ENCODE results near the gene IRF3. TPM values are rescaled to one million over a fixed set of nuclear protein-coding genes. Genes with fewer than 3 reads are reported as not detected.

IRF3 gene
- total and polyA plus RNA-seq, 2 of the 4 experiments (the other 2 are of a cell fraction) = 39.6 to 65.2 TPM

GRCh38 chr19:49692147-49692506, 26.5 kb upstream of the IRF3 start:
- Histone ChIP-seq H2AK5ac (ENCODE audit: low read depth, low read length) (peak overlapping the region; percentile 82; the same call in 1 of the 2 replicates), H4K8ac (ENCODE audit: low read depth in 2 of 2, low read length in 2 of 2) (peak overlapping the region; percentile 74 to 98; a peak in 3 of 4 replicates), H3K18ac (ENCODE audit: low read depth, low read length) (no peak overlapping the region), H4K91ac (ENCODE audit: insufficient read depth, low read depth, low read length) (peak overlapping the region; percentile 29; the same call in 1 of the 2 replicates), H3K4me3 (ENCODE audit: insufficient read depth, low read depth, low read length) (no peak overlapping the region), H2AFZ (replicated peaks; ENCODE audit: low read length, poor library complexity) (peak overlapping the region; percentile 78), H2BK20ac (ENCODE audit: low read depth, low read length) (no peak overlapping the region), H4K5ac (ENCODE audit: low read depth, low read length) (peak overlapping the region; percentile 53; the same call in 1 of the 2 replicates), H3K36me3 (ENCODE audit: control insufficient read depth, insufficient read depth, low read length) (peaks cover 14% of the 10 kb centered on the region; the same call in 1 of the 2 replicates), H2BK15ac (ENCODE audit: low read depth, low read length) (no peak overlapping the region), H3K9me1 (ENCODE audit: insufficient read depth, low read length) (peaks cover 6% of the 10 kb centered on the region; the same call in 1 of the 2 replicates), H3K23ac (ENCODE audit: low read depth, low read length) (no peak overlapping the region), H2BK120ac (ENCODE audit: low read depth, low read length) (no peak overlapping the region), H3K9me3 (ENCODE audit: control insufficient read depth, insufficient read depth, low read length) (no peaks in the 10 kb centered on the region), H3K4me2 (ENCODE audit: low read depth, low read length) (no peak overlapping the region; the same call in 1 of the 2 replicates), H2BK5ac (ENCODE audit: low read depth, low read length, poor library complexity, severe bottlenecking) (no peak overlapping the region), H3K56ac (ENCODE audit: extremely low read depth, insufficient read depth, low read length) (no peak overlapping the region), H3K4ac (ENCODE audit: low read depth, low read length) (peak overlapping the region; percentile 61; the same call in 1 of the 2 replicates), H3K14ac (replicated peaks; ENCODE audit: low read depth, low read length) (no peak overlapping the region; the same call in 1 of the 2 replicates), H4K20me1 (ENCODE audit: insufficient read depth, low read length) (peaks cover 11% of the 10 kb centered on the region), H3K27me3 (ENCODE audit: control insufficient read depth, insufficient read depth, low read length) (no peaks in the 10 kb centered on the region), H3K9ac (ENCODE audit: low read depth, low read length) (no peak overlapping the region), H2AK9ac (replicated peaks; ENCODE audit: low read depth, low read length, poor library complexity) (peak overlapping the region; percentile 78), H3K79me1 (ENCODE audit: low read depth in 1 of 2, low read length in 2 of 2) (peaks cover 6 to 36% of the 10 kb centered on the region in 2 experiments; a peak in 3 of 4 replicates), H3K4me1 (ENCODE audit: control insufficient read depth, insufficient read depth, low read length) (peaks cover 9% of the 10 kb centered on the region), H3K27ac (ENCODE audit: insufficient read depth, low read length) (no peak overlapping the region)
- CTCF ChIA-PET = no interaction called here
- no peak for ATAC-seq (ENCODE audit: low read depth)
- no TSS peak for BruUV-seq (replicated peaks)
- no peak for TF ChIP-seq FOS (IDR thresholded peaks at IDR 0.05; ENCODE audit: low read depth, low read length)
- TF ChIP-seq RCOR1 (IDR thresholded peaks at IDR 0.05; ENCODE audit: insufficient replicate concordance, low read length) = no peak
- no peak for TF ChIP-seq SMC3 (IDR thresholded peaks at IDR 0.05; ENCODE audit: low read depth, low read length)
- TF ChIP-seq ELK1 (IDR thresholded peaks at IDR 0.05; ENCODE audit: borderline replicate concordance, low read depth, low read length) = no peak
- TF ChIP-seq CHD1 (IDR thresholded peaks at IDR 0.05; ENCODE audit: low read depth, low read length) = no peak
- TF ChIP-seq CEBPB (IDR thresholded peaks at IDR 0.05; ENCODE audit: low read depth, low read length) = no peak
- no peak for TF ChIP-seq MAFK (IDR thresholded peaks at IDR 0.05; ENCODE audit: low read depth, low read length)
- no peak for TF ChIP-seq MAZ (IDR thresholded peaks at IDR 0.05; ENCODE audit: borderline replicate concordance, low read depth, low read length)
- TF ChIP-seq POLR2A (IDR thresholded peaks at IDR 0.05; ENCODE audit: low read depth, low read length) = no peak
- no peak for TF ChIP-seq NFE2L2 (IDR thresholded peaks at IDR 0.05; ENCODE audit: low read depth, low read length)
- TF ChIP-seq RFX5 (IDR thresholded peaks at IDR 0.05; ENCODE audit: low read depth, low read length) = no peak
- no peak for TF ChIP-seq RAD21 (IDR thresholded peaks at IDR 0.05; ENCODE audit: low read length)
- TF ChIP-seq USF2 (IDR thresholded peaks at IDR 0.05; ENCODE audit: low read depth, low read length) = no peak
- no peak for TF ChIP-seq CTCF (conservative IDR thresholded peaks at IDR 0.05; ENCODE audit: low read depth, low read length)
- no peak for TF ChIP-seq BHLHE40 (IDR thresholded peaks at IDR 0.05; ENCODE audit: low read depth, low read length)
- TF ChIP-seq MXI1 (IDR thresholded peaks at IDR 0.05; ENCODE audit: borderline replicate concordance, low read depth, low read length) = no peak
- in situ Hi-C loops (cut with MboI; ENCODE audit: low sequenced_read_pairs) (no loop called here), intact Hi-C loops (cut with micrococcal nuclease) (loop anchor here (5.0 kb wide), 1 partner anchor 110 kb away; no protein-coding TSS in a partner anchor), dilution Hi-C loops (cut with HindIII; ENCODE audit: low sequenced_read_pairs, unreplicated experiment) (no loop called here)
- POLR2A ChIA-PET (ENCODE audit: unreplicated experiment) = no interaction called here
- DNase-seq = no peak
- 68% methylated on average over 15 of the region's 16 CpGs; no CpG with 5 or more reads in 1 of the 2 experiments for WGBS, 2 experiments (ENCODE audit: extremely low coverage in 2 of 2, insufficient read length in 1 of 2)

All from IMR-90 (cell line).